ENCODE measurements around the gene LY86.

- TF ChIP-seq FOS (IDR thresholded peaks at IDR 0.05; ENCODE audit: borderline replicate concordance, insufficient read depth, low read length) (no peak), CTCF (IDR thresholded peaks at IDR 0.05; ENCODE audit: extremely low read depth in 1 of 2, insufficient read depth in 1 of 2, low read depth in 1 of 2, low read length in 2 of 2) (no peak), POLR2A (IDR thresholded peaks at IDR 0.05; ENCODE audit: low read depth, low read length) (no peak), GATA2 (IDR thresholded peaks at IDR 0.05; ENCODE audit: insufficient read depth, insufficient read length, low read depth, low read length) (no peak), MAX (IDR thresholded peaks at IDR 0.05; ENCODE audit: insufficient read depth, insufficient read length) (no peak), JUN (IDR thresholded peaks at IDR 0.05; ENCODE audit: borderline replicate concordance, insufficient read depth, insufficient read length, low read depth) (no peak), POLR2AphosphoS5 (IDR thresholded peaks at IDR 0.05; ENCODE audit: insufficient read depth, low read depth, low read length) (no peak)
Observed at GRCh38 chr6:6656287-6656686, 67.8 kb downstream of the LY86 start.
